GM23338 (cell line): ENCODE measurements around the gene AJUBA. TPM values are rescaled to one million over a fixed set of nuclear protein-coding genes. Genes with fewer than 3 reads are reported as not detected.

ENCODE experiments used
- ATAC-seq: fragments of 200-7000 bp; cut with Tn5 transposase; 3 replicates; pipeline ENCODE4 v1.9.1; 2020
- DNase-seq: peaks from one replicate; pipeline ENCODE4 v3.0.0-alpha.2; 2015; ENCODE audit warnings: low spot score
- H2AFZ ChIP-seq: fragments of 200-600 bp; sonication (generic); 2 replicates; pipeline ENCODE4 v1.8.0; 2016; ENCODE audit warnings: antibody characterized with exemption, mild to moderate bottlenecking, moderate library complexity
- H3F3A ChIP-seq: fragments of 200-600 bp; sonication (generic); replicated peaks from 2 replicates; pipeline ENCODE4 v1.8.0; 2017; ENCODE audit warnings: antibody characterized with exemption, mixed run types, low read depth
- H3K27ac ChIP-seq: fragments of 200-600 bp; sonication (generic); 2 replicates; pipeline ENCODE4 v1.6.1; 2016; ENCODE audit warnings: low read depth
- H3K27me3 ChIP-seq: fragments of 200-600 bp; sonication (generic); 2 replicates; pipeline ENCODE4 v1.8.0; 2016; ENCODE audit warnings: mild to moderate bottlenecking, mixed run types, moderate library complexity; ENCODE audit not compliant: insufficient read depth
- H3K36me3 ChIP-seq: fragments of 200-600 bp; sonication (generic); 2 replicates; pipeline ENCODE4 v1.8.0; 2016; ENCODE audit warnings: mild to moderate bottlenecking; ENCODE audit not compliant: insufficient read depth
- H3K4me1 ChIP-seq: fragments of 200-600 bp; sonication (generic); 2 replicates; pipeline ENCODE4 v1.8.0; 2016; ENCODE audit warnings: mild to moderate bottlenecking, moderate library complexity; ENCODE audit not compliant: insufficient read depth
- H3K4me2 ChIP-seq: fragments of 200-600 bp; sonication (generic); 2 replicates; pipeline ENCODE4 v1.7.1; 2017; ENCODE audit warnings: mixed run types
- H3K4me3 ChIP-seq: fragments of 200-600 bp; sonication (generic); 2 replicates; pipeline ENCODE4 v1.6.1; 2016; ENCODE audit warnings: mixed run types
- H3K79me2 ChIP-seq: fragments of 200-600 bp; sonication (generic); replicated peaks from 2 replicates; pipeline ENCODE4 v1.8.0; 2017; ENCODE audit warnings: mild to moderate bottlenecking; ENCODE audit not compliant: insufficient read depth
- H3K9me2 ChIP-seq: fragments of 200-600 bp; sonication (generic); 2 replicates; pipeline ENCODE4 v1.8.0; 2017; ENCODE audit not compliant: insufficient read depth
- H4K20me1 ChIP-seq: fragments of 200-600 bp; sonication (generic); replicated peaks from 2 replicates; pipeline ENCODE4 v1.8.0; 2017; ENCODE audit warnings: mild to moderate bottlenecking; ENCODE audit not compliant: insufficient read depth
- H3K27ac Mint-ChIP-seq: 2 replicates; pipeline ENCODE4 v1.8.0; 2020; ENCODE audit warnings: inconsistent platforms, mild to moderate bottlenecking, moderate library complexity, mixed read lengths
- H3K27me3 Mint-ChIP-seq: 3 replicates; pipeline ENCODE4 v1.8.0; 2022; ENCODE audit warnings: low read depth, mild to moderate bottlenecking, moderate library complexity, mixed read lengths, inconsistent platforms; ENCODE audit not compliant: insufficient read depth, poor library complexity
- H3K36me3 Mint-ChIP-seq: 3 replicates; pipeline ENCODE4 v1.8.0; 2021; ENCODE audit warnings: low read depth, mild to moderate bottlenecking, inconsistent platforms, moderate library complexity, mixed read lengths
- H3K4me1 Mint-ChIP-seq: 3 replicates; pipeline ENCODE4 v1.8.0; 2020; ENCODE audit warnings: mild to moderate bottlenecking, inconsistent platforms, mixed read lengths
- H3K4me3 Mint-ChIP-seq: 3 replicates; pipeline ENCODE4 v1.8.0; 2021; ENCODE audit warnings: moderate library complexity, mild to moderate bottlenecking, inconsistent platforms, mixed read lengths
- H3K9me3 Mint-ChIP-seq: 3 replicates; pipeline ENCODE4 v1.8.0; 2020; ENCODE audit warnings: moderate library complexity, mild to moderate bottlenecking, inconsistent platforms, mixed read lengths
- CREB1 ChIP-seq: fragments of 250-450 bp; sonication (Bioruptor Pico); IDR thresholded peaks from 2 replicates; pipeline ENCODE4 v1.5.0; 2020; ENCODE audit warnings: low read depth, mild to moderate bottlenecking, moderate library complexity
- ETS1 ChIP-seq: IDR thresholded peaks from 2 replicates; pipeline ENCODE4 v1.6.1; 2016; ENCODE audit warnings: antibody characterized with exemption
- EZH2 ChIP-seq: fragments of 200-600 bp; sonication (generic); IDR thresholded peaks from one replicate; pipeline ENCODE4 v1.8.0; 2017; ENCODE audit warnings: antibody characterized with exemption, mild to moderate bottlenecking, low read depth; ENCODE audit not compliant: unreplicated experiment
- EZH2phosphoT487 ChIP-seq: fragments of 200-600 bp; sonication (generic); IDR thresholded peaks from one replicate; pipeline ENCODE4 v1.8.1; 2018; ENCODE audit warnings: antibody characterized with exemption; ENCODE audit not compliant: unreplicated experiment
- JUNB ChIP-seq: IDR thresholded peaks from one replicate; pipeline ENCODE4 v1.6.1; 2016; ENCODE audit warnings: antibody characterized with exemption; ENCODE audit not compliant: unreplicated experiment
- NANOG ChIP-seq: IDR thresholded peaks from 2 replicates; pipeline ENCODE4 v1.6.1; 2016; ENCODE audit warnings: antibody characterized with exemption, borderline replicate concordance
- POLR2AphosphoS5 ChIP-seq: IDR thresholded peaks from 2 replicates; pipeline ENCODE4 v1.6.1; 2016; ENCODE audit warnings: antibody characterized with exemption, low read depth
- REST ChIP-seq: IDR thresholded peaks from one replicate; pipeline ENCODE4 v1.6.1; 2018; ENCODE audit warnings: antibody characterized with exemption; ENCODE audit not compliant: unreplicated experiment
- STAT1 ChIP-seq: IDR thresholded peaks from one replicate; pipeline ENCODE4 v1.6.1; 2016; ENCODE audit warnings: antibody characterized with exemption; ENCODE audit not compliant: unreplicated experiment
- ZNF114 ChIP-seq: fragments of 250-450 bp; sonication (Bioruptor Pico); IDR thresholded peaks from 2 replicates; pipeline ENCODE4 v1.5.0; 2020; ENCODE audit warnings: mild to moderate bottlenecking, moderate library complexity
- ZNF331 ChIP-seq: fragments of 250-450 bp; sonication (Bioruptor Pico); IDR thresholded peaks from 2 replicates; pipeline ENCODE4 v1.5.0; 2020; ENCODE audit warnings: low read depth, mild to moderate bottlenecking, moderate library complexity
- ZNF462 ChIP-seq: fragments of 250-450 bp; sonication (Bioruptor Pico); IDR thresholded peaks from 2 replicates; pipeline ENCODE4 v1.5.0; 2020; ENCODE audit warnings: mild to moderate bottlenecking, moderate library complexity
- polyA plus RNA-seq: library from polyadenylated mRNA; unstranded; fragments of >200 nt; fragmentation: Nextera tagmentation; extraction: Ambion mirVana; gene quantifications from 2 replicates; pipeline ENCODE4 v1.2.1, GENCODE V29; 2016
- total RNA-seq: library from RNA; depleted of rRNA; stranded (reverse); fragments of >200 nt; shearing (Covaris generic); gene quantifications from 2 replicates; pipeline ENCODE4 v1.2.3, GENCODE V29; 2014

Gene AJUBA
- total and polyA plus RNA-seq, 2 experiments from 2014 or later = 11.8 to 55.9 TPM

GRCh38 chr14:22984959-22985658, 2.8 kb upstream of the AJUBA start (continued):
- TF ChIP-seq REST = no peak
- TF ChIP-seq STAT1 = no peak
- no peak for TF ChIP-seq ZNF331 (CRISPR knock-in tag)
- TF ChIP-seq EZH2 = no peak
- no peak for TF ChIP-seq EZH2phosphoT487
- TF ChIP-seq POLR2AphosphoS5 = no peak
- no peak for TF ChIP-seq ZNF114 (CRISPR knock-in tag)

- Histone ChIP-seq H2AFZ (no peak overlapping the region), H3K9me2 (no peaks in the 10 kb centered on the region), H3F3A (peaks cover 30% of the 10 kb centered on the region), H3K4me1 (peaks cover 36% of the 10 kb centered on the region), H3K4me2 (peak overlapping the region; percentile 92), H3K79me2 (peaks cover 39% of the 10 kb centered on the region), H3K27me3 (peaks cover 19% of the 10 kb centered on the region), H4K20me1 (no peaks in the 10 kb centered on the region; the same call in none of the 2 replicates), H3K27ac (0 out of 2 replicates have a peak overlapping the region, but pooled peaks have one; percentile 81), H3K4me3 (peak overlapping the region; percentile 70), H3K36me3 (no peaks in the 10 kb centered on the region)
- Mint-ChIP-seq H3K9me3 (peaks cover 14% of the 10 kb centered on the region; the same call in 2 of the 3 replicates), H3K4me3 (no peak overlapping the region; the same call in 2 of the 3 replicates), H3K4me1 (peaks cover 37% of the 10 kb centered on the region), H3K27me3 (peaks cover 12% of the 10 kb centered on the region), H3K36me3 (peaks cover 36% of the 10 kb centered on the region), H3K27ac (no peak overlapping the region)
- peak; percentile 14 for ATAC-seq
- DNase-seq = peak; percentile 65
- TF ChIP-seq POLR2AphosphoS5 = no peak
- TF ChIP-seq ETS1 = no peak
- TF ChIP-seq ZNF331 (CRISPR knock-in tag) = no peak
- TF ChIP-seq STAT1 = no peak
- no peak for TF ChIP-seq ZNF114 (CRISPR knock-in tag)
- TF ChIP-seq JUNB = no peak
- no peak for TF ChIP-seq EZH2
- no peak for TF ChIP-seq NANOG
- no peak for TF ChIP-seq CREB1 (CRISPR knock-in tag)
- TF ChIP-seq ZNF462 (CRISPR knock-in tag) = no peak
Measured at GRCh38 chr14:22981876-22982476, 375 bp downstream of the AJUBA start.
